Measurements from ENCODE around the gene DCDC2B. TPM values are rescaled to one million over a fixed set of nuclear protein-coding genes. Genes with fewer than 3 reads are reported as not detected.

Gene DCDC2B
- total and polyA plus RNA-seq, 2 of the 13 experiments (the other 11 are each of a cell fraction or from before 2014, with no cell fraction given), result not detected

DNA sequence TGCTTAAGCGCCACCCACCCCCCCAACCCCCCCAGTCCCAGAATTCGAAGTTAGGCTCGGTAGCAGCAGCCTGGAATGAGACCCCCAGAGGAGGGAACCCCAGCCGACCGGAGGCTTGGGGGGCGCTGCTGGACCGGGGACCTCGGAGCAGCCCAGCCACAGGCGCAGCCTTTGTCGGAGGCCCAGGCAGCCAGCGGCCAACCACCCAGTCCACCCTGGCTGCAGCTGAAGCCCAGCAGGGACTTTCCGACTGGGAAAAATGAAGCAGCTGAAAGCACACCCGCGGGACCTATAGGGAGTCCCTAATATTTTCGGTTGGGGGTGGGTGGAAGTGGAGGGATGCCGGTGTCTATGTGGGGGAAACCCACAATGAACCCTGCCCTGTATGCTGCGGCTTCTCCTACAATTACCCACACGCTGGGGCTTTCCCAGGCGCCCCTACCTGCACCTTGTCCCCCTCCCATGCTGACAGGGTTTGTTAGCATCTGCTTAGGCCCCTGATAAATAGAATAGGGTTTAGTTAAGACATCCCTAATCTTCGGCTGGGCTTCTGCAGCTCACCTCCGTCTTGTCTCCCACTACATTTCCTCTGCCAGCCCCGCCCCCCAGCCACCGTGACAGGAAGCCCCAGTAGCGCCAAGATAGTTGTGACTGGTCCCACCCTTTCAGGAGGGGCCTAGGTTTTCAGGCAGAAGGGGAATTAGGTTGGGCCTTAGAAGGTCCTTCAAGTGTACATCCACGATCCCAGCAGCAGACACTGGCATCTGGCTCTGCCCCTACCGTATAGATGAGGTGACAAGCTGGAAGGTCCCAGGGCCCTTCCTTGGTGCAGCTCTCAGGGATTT lies 7.7 kb upstream of the DCDC2B start (continued):
- TF ChIP-seq, protein P1, sequence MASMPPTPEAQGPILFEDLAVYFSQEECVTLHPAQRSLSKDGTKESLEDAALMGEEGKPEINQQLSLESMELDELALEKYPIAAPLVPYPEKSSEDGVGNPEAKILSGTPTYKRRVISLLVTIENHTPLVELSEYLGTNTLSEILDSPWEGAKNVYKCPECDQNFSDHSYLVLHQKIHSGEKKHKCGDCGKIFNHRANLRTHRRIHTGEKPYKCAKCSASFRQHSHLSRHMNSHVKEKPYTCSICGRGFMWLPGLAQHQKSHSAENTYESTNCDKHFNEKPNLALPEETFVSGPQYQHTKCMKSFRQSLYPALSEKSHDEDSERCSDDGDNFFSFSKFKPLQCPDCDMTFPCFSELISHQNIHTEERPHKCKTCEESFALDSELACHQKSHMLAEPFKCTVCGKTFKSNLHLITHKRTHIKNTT (CRISPR knock-in tag; IDR thresholded peaks at IDR 0.05), result no peak
- TF ChIP-seq KAT2B (IDR thresholded peaks at IDR 0.05; ENCODE audit: borderline replicate concordance, low read depth, low read length) (no peak), RXRA (CRISPR knock-in tag; IDR thresholded peaks at IDR 0.05) (no peak), ZNF501 (CRISPR knock-in tag; IDR thresholded peaks at IDR 0.05) (no peak; the same call in 1 of the 2 replicates), CCAR2 (optimal IDR thresholded peaks at IDR 0.05; ENCODE audit: low read depth, low read length) (no peak), ZNF549 (CRISPR knock-in tag; IDR thresholded peaks at IDR 0.05) (no peak), POLR2A (IDR thresholded peaks at IDR 0.05; ENCODE audit: insufficient read depth in 1 of 2, low read depth in 2 of 2, low read length in 2 of 2) (0 out of 4 replicates have a peak, but pooled peaks of 1 of the 2 experiments have one; percentile 16), MBNL3 (CRISPR knock-in tag; conservative IDR thresholded peaks at IDR 0.05) (no peak), SMARCE1 (IDR thresholded peaks at IDR 0.05; ENCODE audit: borderline replicate concordance) (no peak), IKZF1 (IDR thresholded peaks at IDR 0.05) (no peak), SPEN (CRISPR knock-in tag; IDR thresholded peaks at IDR 0.05; ENCODE audit: low read depth) (no peak), BCL6 (CRISPR knock-in tag; IDR thresholded peaks at IDR 0.05) (no peak), ZNF335 (CRISPR knock-in tag; IDR thresholded peaks at IDR 0.05) (no peak), FLYWCH1 (CRISPR knock-in tag; IDR thresholded peaks at IDR 0.05) (no peak), ZNF354B (CRISPR knock-in tag; IDR thresholded peaks at IDR 0.05) (no peak), NFIB (CRISPR knock-in tag; IDR thresholded peaks at IDR 0.05; ENCODE audit: borderline replicate concordance) (no peak), ZFP36L2 (CRISPR knock-in tag; IDR thresholded peaks at IDR 0.05) (no peak), ZNF83 (CRISPR knock-in tag; IDR thresholded peaks at IDR 0.05; ENCODE audit: borderline replicate concordance) (no peak), GFI1 (CRISPR knock-in tag; IDR thresholded peaks at IDR 0.05; ENCODE audit: borderline replicate concordance) (no peak), SNAI1 (CRISPR knock-in tag; IDR thresholded peaks at IDR 0.05; ENCODE audit: borderline replicate concordance) (no peak), PPARG (CRISPR knock-in tag; conservative IDR thresholded peaks at IDR 0.05) (no peak), EP300 (IDR thresholded peaks at IDR 0.05; ENCODE audit: low read depth in 2 of 2, low read length in 2 of 2) (no peak), EP300 (CRISPR knock-in tag; IDR thresholded peaks at IDR 0.05; ENCODE audit: borderline replicate concordance) (no peak), ZSCAN20 (CRISPR knock-in tag; IDR thresholded peaks at IDR 0.05; ENCODE audit: borderline replicate concordance) (no peak), ZNF180 (CRISPR knock-in tag; IDR thresholded peaks at IDR 0.05; ENCODE audit: borderline replicate concordance, low read depth) (no peak), KDM2A (CRISPR knock-in tag; IDR thresholded peaks at IDR 0.05; ENCODE audit: borderline replicate concordance, low read depth) (no peak; the same call in 1 of the 2 replicates)
- TF ChIP-seq, protein P2, sequence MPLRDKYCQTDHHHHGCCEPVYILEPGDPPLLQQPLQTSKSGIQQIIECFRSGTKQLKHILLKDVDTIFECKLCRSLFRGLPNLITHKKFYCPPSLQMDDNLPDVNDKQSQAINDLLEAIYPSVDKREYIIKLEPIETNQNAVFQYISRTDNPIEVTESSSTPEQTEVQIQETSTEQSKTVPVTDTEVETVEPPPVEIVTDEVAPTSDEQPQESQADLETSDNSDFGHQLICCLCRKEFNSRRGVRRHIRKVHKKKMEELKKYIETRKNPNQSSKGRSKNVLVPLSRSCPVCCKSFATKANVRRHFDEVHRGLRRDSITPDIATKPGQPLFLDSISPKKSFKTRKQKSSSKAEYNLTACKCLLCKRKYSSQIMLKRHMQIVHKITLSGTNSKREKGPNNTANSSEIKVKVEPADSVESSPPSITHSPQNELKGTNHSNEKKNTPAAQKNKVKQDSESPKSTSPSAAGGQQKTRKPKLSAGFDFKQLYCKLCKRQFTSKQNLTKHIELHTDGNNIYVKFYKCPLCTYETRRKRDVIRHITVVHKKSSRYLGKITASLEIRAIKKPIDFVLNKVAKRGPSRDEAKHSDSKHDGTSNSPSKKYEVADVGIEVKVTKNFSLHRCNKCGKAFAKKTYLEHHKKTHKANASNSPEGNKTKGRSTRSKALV (CRISPR knock-in tag; IDR thresholded peaks at IDR 0.05), result peak; percentile 48; the same call in 1 of the 2 replicates
- TF ChIP-seq, protein P3, sequence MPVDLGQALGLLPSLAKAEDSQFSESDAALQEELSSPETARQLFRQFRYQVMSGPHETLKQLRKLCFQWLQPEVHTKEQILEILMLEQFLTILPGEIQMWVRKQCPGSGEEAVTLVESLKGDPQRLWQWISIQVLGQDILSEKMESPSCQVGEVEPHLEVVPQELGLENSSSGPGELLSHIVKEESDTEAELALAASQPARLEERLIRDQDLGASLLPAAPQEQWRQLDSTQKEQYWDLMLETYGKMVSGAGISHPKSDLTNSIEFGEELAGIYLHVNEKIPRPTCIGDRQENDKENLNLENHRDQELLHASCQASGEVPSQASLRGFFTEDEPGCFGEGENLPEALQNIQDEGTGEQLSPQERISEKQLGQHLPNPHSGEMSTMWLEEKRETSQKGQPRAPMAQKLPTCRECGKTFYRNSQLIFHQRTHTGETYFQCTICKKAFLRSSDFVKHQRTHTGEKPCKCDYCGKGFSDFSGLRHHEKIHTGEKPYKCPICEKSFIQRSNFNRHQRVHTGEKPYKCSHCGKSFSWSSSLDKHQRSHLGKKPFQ (CRISPR knock-in tag; IDR thresholded peaks at IDR 0.05; ENCODE audit: insufficient replicate concordance), result no peak
